Measurements from ENCODE around the gene DHRS7B.

The DHRS7B gene

DNA sequence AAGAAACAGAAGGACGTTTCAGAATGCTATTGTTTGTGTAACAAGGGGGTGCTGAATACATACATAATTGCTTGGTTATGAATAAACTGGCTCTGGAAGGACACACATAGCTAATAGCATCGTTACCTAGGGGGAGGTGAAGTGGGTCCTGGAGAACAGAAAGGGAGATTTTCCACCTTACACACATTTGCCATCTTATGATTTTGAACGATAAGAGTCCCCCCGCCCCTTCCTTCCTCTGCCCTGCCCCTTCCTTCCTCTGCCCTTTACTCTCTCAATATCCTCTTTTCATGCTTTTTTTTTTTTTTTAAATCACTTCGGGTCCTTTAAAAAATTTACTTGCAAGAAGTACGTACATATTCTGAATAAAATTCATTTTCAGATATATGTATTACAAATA lies 902 bp upstream of the DHRS7B start:
- TF ChIP-seq, protein P1, sequence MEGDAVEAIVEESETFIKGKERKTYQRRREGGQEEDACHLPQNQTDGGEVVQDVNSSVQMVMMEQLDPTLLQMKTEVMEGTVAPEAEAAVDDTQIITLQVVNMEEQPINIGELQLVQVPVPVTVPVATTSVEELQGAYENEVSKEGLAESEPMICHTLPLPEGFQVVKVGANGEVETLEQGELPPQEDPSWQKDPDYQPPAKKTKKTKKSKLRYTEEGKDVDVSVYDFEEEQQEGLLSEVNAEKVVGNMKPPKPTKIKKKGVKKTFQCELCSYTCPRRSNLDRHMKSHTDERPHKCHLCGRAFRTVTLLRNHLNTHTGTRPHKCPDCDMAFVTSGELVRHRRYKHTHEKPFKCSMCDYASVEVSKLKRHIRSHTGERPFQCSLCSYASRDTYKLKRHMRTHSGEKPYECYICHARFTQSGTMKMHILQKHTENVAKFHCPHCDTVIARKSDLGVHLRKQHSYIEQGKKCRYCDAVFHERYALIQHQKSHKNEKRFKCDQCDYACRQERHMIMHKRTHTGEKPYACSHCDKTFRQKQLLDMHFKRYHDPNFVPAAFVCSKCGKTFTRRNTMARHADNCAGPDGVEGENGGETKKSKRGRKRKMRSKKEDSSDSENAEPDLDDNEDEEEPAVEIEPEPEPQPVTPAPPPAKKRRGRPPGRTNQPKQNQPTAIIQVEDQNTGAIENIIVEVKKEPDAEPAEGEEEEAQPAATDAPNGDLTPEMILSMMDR (IDR thresholded peaks at IDR 0.05; ENCODE audit: extremely low read depth, insufficient read depth, missing control alignments) = no peak
- no peak for DNase-seq (ENCODE audit: low spot score)
- in situ Hi-C loops (cut with MboI; ENCODE audit: low pct_unique_long_range_greater_than_20kb, low sequenced_read_pairs, unreplicated experiment) = no loop called here

DNA sequence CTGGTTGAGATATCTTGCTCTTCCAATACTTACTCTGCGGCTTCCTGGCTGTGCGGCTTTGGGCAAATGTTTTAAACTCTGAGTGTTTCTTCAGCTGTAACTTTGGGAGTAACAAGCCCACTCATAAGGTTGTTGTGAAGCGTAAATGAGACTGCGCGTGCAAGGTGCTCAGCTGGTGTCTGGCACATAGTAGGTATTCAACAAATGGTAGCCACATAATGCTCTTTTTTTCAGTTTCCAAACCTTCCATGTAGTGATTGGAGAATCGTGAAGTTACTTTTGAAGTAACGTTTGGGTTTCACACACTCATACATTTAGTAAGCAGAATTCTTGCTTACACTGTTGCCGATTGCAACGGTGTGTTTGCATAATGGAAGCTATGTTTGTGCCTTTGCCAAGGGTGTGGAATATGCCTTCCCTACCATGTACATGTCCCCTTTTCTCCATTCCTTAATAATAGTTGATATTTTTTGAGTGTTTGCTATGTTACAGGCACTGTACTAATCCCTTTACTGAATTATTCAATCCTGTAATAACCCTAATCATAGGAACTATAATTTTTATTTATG lies 829 bp downstream of the DHRS7B start:
- TF ChIP-seq, protein P1 (IDR thresholded peaks at IDR 0.05; ENCODE audit: extremely low read depth, insufficient read depth, missing control alignments) = no peak
- in situ Hi-C loops (cut with MboI; ENCODE audit: low pct_unique_long_range_greater_than_20kb, low sequenced_read_pairs, unreplicated experiment) = no loop called here
- no peak for DNase-seq (ENCODE audit: low spot score)

DNA sequence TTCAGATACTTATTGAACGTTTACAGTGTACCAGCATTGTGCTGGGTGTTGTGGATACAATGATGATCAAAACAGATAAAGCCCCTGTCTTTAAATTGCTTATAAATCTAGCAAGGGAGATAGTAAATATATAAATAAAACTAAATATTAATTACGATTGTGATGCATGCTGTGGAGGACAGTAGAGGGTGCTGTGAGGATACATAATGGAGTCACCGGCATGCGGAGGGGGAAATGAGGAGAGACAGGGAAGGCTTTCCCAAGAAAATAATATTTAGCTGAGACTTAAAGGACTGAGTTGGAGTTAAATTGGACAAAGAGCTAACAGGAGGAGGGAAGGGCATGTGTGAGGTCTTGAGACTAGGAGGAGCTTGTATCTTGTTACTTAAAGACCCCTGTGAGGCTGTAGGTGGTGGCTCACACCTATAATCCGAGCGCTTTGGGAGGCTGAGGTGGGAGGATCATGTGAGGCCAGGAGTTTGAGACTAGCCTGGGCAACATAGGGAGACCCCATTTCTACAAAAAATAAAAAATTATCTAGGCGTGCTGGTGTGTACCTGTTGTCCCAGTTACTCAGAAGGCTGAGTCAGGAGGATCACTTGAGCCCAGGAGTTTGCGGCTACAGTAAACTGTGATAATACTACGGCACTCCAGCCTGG lies 2.4 kb downstream of the DHRS7B start:
- TF ChIP-seq, protein P1 (IDR thresholded peaks at IDR 0.05; ENCODE audit: extremely low read depth, insufficient read depth, missing control alignments) = peak; percentile 55
- in situ Hi-C loops (cut with MboI; ENCODE audit: low pct_unique_long_range_greater_than_20kb, low sequenced_read_pairs, unreplicated experiment) = no loop called here
- DNase-seq (ENCODE audit: low spot score) = no peak

DNA sequence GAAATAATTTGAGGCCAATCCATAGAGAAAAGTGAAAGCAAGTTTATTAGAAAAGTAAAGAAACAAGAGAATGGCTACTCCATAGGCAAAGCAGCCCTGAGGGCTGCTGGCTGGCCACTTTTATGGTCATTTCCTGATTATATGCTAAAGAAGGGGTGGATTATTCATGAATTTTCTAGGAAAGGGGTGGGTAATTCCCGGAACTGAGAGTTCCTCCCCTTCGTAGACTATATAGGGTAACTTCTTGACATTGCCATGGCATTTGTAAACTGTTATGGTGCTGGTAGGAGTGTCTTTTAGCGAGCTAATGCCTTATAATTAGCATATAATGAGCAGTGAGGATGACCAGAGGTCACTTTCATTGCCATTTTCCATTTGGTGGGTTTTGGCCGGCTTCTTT lies 4.4 kb downstream of the DHRS7B start:
- TF ChIP-seq, protein P1 (IDR thresholded peaks at IDR 0.05; ENCODE audit: extremely low read depth, insufficient read depth, missing control alignments) = no peak
- no peak for DNase-seq (ENCODE audit: low spot score)
- in situ Hi-C loops (cut with MboI; ENCODE audit: low pct_unique_long_range_greater_than_20kb, low sequenced_read_pairs, unreplicated experiment) = no loop called here

DNA sequence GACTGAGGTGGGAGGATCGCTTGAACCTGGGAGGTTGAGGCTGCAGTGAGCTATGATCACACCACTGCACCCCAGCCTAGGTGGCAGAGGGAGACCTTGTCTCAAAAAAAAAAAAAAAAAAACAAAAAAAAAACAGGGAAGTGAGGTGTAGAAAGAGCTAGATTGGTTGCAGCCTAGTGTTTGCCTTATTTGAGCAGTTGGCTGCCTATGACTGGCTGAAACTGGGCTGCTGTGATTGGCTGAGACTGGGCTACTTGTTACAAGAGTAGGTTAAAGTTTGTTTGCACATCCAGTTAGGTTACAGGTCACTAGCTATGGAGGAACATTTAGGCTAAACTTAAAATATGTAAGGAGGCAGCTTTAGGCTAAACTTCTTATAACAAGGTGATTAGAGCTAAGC lies 5.7 kb downstream of the DHRS7B start:
- DNase-seq (ENCODE audit: low spot score) = no peak
- TF ChIP-seq, protein P1 (IDR thresholded peaks at IDR 0.05; ENCODE audit: extremely low read depth, insufficient read depth, missing control alignments) = no peak
- in situ Hi-C loops (cut with MboI; ENCODE audit: low pct_unique_long_range_greater_than_20kb, low sequenced_read_pairs, unreplicated experiment) = no loop called here

DNA sequence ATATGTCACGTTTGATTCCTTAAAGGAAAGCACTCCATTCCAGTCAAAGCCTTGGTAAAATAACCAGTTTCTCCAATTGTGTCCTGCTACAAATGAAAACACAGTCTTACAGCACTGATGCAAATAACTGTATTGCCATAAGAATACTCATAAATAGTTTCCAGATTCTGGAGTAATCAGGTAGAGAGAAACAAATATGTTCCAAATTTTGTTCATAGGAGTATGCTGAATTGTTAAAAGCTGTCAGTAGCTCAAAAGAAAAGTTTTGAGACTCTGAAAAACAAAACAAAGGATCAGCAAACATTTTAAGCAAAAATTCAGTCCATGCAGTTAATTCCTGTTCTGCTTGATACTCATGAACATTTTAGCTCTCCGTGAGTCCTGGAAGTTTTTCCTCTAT lies 7.8 kb downstream of the DHRS7B start:
- DNase-seq (ENCODE audit: low spot score) = no peak
- in situ Hi-C loops (cut with MboI; ENCODE audit: low pct_unique_long_range_greater_than_20kb, low sequenced_read_pairs, unreplicated experiment) = no loop called here
- TF ChIP-seq, protein P1 (IDR thresholded peaks at IDR 0.05; ENCODE audit: extremely low read depth, insufficient read depth, missing control alignments) = no peak
